Dermis blood vessel endothelial cell (primary cell): ENCODE results near the gene ABCC2. TPM values are rescaled to one million over a fixed set of nuclear protein-coding genes. Genes with fewer than 3 reads are reported as not detected.
"Not testable (repeated sequence)": the region's sequence is repeated elsewhere in the genome, so short reads cannot be mapped to it uniquely, and the experiment has no call there.

Experiments
- DNase-seq: peaks from one replicate; pipeline ENCODE4 v3.0.0; 2010
- total RNA-seq: library from RNA; depleted of rRNA; stranded (reverse); fragments of >200 nt; gene quantifications from 2 replicates; pipeline ENCODE4 v1.2.3, GENCODE V29; 2014

Gene ABCC2
- total RNA-seq: 0.79 and 1.5 TPM in 2 replicates

DNA sequence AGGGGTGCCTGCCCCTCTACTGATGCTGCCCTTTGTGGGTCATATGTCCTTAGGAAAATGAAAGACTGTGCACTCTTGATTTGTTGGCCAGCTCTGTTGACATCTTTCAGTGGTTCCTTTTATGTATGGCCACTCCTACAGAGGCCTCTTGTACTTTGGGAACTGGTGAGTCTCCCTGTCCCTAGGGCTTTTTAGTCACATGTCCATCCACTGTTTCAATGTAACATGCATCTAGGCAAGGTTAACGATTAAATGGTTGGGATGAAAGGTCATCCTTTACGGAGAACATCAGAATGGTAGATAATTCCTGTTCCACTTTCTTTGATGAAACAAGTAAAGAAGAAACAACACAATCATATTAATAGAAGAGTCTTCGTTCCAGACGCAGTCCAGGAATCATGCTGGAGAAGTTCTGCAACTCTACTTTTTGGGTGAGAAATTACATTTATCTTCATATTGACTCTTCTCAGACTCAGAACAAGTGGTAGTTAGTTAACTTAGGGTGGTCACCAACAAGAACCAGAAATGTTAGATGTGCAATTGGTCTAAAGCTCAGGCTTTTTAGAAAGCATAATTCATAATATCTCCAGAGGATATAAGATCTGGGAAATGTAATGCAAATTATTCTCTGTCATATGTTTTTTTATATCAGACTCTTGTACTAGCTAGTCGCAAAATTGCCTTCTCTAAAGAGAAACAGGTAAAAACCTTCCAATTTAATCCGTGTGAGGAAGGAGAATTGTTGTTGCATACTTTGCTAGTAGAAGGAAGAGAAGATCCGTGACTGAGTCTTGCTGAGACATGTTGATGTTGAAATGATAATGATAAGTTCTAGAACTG, at the start of gene ABCC2:
Gene ABCC2, plus strand, starts transcription at position 194 of the 840 bp plus-strand sequence. Its CDS starts 205 bp downstream, at position 399.
- DNase-seq: no peak

- DNase-seq: no peak
Measured at GRCh38 chr10:99733366-99733765, 49.1 kb upstream of the ABCC2 start.

GRCh38 chr10:99734111-99734510, 48.3 kb upstream of the ABCC2 start:
- not testable (repeated sequence) for DNase-seq

DNA sequence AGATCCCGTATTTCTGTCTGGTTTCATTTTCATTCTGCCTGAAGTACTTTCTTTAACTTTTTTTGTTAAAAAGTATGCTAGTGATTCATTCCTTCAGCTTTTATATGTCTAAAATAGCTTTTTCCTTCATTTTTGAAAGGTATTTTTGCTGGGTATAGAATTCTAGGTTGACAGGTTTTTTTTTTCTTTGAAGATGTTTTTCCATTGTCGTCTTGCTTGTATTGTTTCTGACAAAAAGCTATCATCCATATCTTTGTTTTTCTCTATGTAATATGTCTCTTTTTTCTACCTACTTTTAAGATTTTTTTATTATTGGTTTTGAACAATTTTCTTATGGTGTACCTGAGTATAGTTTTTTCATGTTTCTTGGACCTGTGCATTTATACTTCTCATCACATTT, 42.2 kb upstream of the ABCC2 start:
- no peak for DNase-seq

DNA sequence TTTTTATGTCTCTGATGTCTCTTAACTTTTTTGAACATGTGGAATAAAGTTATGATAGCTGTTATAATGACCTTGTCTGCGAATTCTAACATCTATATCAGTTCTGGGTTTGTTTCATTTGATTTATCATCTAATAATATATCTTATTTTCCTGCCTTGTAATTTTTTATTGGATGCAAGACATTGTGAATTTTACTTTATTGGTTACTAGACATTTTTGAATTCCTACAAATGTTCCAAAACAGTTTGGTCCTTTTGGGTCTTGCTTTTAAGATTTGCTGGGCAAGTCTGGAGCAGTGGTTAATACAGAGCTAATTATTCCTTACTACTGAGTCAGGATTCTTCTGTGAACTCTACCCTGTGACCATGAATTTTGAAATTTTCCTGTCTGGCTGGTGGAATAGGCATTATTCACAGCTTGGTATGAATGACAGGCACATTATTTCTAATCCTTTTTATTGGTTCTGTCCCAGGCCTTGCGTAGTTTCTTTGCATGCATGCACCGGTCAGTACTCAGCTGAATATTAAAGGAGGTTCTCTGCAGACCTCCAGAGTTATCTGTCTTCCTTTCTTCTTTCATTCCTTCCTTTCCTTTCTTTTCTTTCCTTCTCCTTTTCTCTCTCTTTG, 41.4 kb upstream of the ABCC2 start:
- DNase-seq: no peak

DNA sequence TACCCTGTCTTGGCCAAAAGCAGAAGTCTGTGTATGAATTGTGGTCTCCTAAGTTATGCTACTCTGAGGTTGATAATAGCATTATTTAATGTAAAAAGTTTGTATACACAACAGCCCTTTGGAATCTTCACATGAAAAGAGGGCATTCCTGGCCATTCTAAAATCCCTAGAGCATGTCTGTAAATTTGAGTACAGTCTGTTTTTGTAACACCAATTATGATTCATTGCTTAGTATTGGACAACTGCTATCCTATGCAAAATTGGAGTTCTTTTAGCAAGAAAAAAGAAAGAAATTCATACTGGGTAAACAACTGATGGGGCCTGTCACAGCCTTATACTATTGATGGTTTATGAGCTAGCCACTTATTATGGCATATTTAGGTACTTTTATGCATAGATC, 40.2 kb upstream of the ABCC2 start:
- DNase-seq: no peak

DNA sequence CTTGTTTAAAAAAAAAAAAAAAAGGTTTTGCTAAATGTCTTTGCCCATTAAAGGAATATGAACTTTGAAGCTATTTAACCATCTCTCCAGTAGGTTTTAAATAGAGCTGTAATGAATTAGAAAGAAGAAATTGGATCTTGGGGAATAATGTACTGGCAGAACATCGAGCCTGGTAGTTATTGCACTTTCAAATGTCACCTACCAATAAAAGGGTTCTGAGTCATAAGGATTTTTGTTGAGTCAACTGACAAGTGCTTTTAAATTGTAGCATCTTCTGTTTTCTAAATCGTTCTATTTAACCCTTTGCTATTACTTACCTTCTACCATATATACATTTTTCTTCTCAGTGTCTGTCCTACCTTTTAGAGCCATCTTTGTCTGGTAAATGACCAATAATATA, 39.7 kb upstream of the ABCC2 start:
- no peak for DNase-seq

DNA sequence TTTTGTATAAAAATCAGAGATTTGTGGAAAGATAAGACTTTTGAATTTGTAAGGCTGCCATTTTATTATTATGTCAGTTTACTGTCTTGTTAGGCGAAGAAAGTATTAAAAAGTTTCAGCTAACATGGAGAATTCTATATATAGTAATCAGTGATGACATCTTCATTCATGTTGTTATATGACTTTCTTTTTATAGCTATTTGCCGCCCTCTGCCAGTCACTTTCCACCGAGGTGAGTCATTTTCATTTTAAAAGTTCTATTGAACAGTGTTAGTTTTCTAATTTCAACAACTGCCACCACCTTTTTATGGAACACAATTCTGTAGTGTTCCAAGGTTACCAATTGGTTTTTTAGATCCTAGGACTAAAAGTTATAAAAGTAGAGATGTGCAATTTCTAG, 38.6 kb upstream of the ABCC2 start:
- DNase-seq: no peak

DNA sequence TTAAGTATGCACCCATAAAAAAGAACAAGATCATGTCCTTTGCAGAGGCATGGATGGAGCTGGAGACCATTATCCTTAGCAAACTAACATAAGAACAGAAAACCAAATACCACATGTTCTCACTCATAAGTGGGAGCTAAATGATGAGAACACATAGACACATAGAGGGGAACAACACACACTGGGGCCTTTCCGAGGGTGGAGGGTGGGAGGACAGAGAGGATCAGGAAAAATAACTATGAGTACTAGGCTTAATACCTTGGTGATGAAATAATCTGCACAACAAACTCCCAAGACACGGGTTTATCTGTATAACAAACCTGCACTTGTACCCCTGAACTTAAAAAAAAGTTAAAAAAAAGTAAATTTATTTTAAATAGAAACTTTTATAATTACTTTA, 36.3 kb upstream of the ABCC2 start:
- not testable (repeated sequence) for DNase-seq

DNA sequence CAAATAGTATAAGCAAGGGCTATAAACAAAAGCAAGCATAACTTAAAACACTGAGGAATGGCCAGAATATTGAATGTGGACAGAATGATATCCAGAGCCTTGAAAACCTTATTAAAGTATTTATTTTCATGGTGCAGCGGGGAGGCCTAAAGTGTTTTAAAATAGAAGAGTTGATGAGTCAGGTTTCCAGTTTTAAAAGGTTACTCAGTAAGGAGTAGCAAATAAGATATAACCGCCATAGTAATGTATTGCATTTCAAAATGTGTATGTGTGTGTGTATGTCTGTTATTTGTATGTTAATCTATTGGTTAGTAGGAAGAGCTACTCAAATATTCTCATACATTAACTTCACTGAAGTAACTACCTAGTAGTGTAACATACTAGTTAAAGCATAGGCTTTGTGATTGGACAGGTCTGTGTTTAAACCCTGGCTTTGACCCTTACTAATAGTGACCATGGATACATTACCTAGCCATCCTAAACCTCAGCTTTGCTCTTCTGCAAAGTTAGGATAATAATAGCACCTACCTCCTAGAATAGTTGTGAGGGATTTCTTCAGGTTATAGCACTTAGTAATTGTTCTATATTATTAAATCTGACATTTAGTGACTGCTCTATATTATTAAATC, 33.5 kb upstream of the ABCC2 start:
- no peak for DNase-seq

DNA sequence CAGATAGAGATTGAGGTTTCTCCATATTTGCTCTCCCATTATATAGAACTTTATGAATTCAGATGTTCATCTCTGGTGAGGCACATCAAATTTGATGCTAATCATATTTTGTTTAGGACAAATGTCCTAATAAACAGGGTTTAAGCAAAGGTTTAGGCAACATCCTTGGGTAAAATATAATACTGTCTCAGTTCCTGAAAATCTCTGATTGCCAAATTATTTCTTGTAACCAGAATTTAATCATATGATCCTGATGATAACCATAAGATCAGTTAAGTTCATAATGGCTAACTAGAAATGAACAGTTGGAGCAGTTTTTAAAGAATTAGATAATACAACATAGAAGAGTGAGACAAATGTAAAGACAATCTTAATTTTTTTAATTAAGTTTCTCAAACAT, 31.8 kb upstream of the ABCC2 start:
- no peak for DNase-seq

GRCh38 chr10:99754670-99755069, 27.8 kb upstream of the ABCC2 start:
- peak; percentile 37 for DNase-seq

- no peak for DNase-seq
Measured at GRCh38 chr10:99756159-99756558, 26.3 kb upstream of the ABCC2 start.

DNA sequence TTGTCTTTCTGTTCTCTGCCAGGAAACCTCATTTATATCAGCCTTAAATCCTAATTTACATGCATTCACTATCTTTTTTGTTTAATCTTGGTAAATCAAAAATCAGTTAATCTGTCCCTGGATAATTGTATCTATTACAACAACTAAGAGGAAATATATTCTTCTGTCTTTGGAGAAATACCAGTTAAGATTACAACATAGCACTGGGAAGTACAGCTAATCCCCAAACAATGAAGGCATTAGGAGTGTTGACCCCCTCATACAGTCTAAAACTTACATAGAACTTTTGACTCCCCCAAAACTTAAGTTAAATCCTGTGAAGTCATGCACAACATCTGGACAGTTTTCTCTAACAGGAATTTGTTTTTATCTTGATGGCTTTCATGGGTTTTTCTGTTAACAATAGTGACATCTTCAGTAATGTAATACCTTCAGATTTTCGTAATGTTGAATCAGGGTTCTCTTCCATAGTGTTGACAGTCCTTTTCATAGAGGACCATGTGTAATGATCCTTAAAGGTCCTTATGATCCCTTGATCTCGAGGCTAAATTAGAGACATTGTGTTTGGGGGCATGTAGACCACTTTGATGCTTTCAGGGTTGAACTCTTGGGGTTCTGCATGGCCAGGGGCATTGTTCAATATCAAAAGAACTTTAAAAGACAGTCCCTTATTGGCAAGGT, 24.1 kb upstream of the ABCC2 start:
- no peak for DNase-seq

GRCh38 chr10:99760321-99760720, 22.1 kb upstream of the ABCC2 start:
- DNase-seq: no peak

DNA sequence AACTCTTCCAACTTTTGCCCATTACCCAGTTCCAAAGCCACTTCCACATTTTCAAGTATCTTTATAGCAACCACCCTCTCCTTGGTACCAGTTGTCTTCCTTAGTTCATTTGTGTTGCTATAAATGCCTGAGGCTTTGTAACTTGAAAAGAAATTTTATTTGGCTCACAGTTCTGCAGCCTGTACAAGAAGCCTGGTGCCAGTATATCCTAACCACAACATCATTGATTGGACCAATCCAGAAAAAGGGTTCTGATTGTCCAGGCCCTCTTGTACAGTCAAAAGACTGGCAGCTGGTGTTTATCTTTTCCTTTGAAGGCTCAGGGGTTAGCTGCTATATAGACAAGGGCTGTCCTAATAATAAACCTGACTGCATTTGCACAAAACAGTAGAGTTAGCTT, 21.1 kb upstream of the ABCC2 start:
- no peak for DNase-seq

GRCh38 chr10:99765672-99766301, 16.7 kb upstream of the ABCC2 start:
- DNase-seq: no peak

DNA sequence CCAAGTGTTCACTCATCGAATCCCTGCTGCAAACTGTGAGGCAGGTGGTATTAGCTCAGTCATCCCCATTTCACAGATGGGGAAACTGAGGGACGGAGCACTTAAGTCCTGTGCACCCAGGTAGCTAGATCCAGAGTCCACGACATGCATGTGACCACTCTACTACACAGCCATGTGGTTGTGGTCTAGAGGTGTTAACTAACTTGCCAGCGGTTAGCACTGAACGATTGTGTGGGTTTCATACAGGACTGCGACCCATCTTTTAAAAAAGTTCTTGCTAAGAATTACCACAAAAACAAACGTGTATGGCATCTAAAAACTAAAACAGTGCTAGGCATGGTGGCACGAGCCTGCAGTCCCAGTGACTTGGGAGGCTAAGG, 16.1 kb upstream of the ABCC2 start:
- no peak for DNase-seq

DNA sequence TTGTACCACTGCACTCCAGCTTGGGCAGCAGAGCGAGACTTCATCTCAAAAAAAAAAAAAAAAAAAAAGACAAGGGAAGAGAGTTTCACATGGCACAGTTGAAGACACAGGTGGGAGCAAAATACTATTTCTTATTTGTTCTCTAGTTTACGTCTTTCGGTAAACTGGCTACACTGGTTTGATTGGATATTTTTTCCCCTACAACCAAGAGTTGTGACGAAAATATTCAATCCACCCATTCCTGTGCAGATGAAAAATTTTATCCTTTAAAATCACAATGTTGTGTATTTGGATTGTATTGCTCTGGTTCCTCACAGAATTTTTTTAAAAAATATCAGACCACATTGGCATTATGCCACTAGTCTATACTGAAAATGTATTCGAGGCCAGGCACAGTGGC, 14.5 kb upstream of the ABCC2 start:
- DNase-seq: no peak

DNA sequence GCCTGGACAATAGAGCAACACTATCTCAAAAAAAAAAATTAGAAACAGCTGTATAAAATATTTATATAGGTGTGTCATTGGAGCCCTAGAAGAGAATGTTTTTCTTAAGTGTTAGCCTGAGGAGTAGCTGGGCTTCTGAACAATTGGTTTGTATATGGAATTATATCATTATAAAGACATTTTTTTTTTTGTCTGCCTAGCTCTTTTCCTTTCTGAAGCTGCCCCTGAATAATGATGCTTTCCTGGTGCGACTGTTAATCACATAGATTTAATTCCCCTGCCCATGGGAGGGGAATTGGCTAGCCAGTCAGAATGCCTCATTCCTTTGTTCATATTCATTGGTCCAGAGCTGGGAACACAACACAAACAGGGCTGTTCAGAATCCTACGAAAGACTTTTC, 13.9 kb upstream of the ABCC2 start:
- DNase-seq: no peak

- no peak for DNase-seq
Measured at GRCh38 chr10:99769706-99770105, 12.7 kb upstream of the ABCC2 start.

DNA sequence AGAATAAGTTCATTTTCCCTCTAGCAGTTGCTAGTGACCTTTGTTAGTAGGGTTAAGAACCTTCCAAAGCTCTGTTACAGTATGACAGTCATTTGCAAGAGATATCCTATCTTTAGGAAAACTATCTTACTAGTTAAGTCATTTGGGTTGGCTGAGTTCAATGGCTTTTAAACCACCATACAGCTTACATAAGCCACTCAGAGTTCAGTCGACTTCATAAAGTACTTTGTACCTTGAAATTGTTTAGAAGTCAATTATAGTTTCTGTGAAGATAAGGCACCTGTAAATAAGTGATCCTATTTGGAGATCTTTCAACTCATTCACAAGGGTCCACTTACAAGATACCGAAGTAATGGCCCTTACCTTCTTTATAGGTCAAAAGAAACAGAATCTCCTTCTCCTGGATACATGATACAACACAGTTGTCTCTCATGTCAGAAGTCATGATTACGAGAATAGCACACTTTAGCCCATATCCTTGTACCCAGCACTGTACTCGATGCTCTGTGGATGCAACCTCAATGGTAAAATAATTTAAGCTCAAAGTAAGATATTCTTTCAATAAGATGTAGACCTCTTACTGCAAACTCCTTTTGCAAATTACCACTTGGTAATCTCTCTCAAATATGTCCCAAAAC, 11.9 kb upstream of the ABCC2 start:
- no peak for DNase-seq
